Cardiac fibroblast (primary cell): Measurements from ENCODE around the gene ANO6.
"Not testable (repeated sequence)": the region's sequence is repeated elsewhere in the genome, so short reads cannot be mapped to it uniquely, and the experiment has no call there.

Source experiments
- DNase-seq, 2 donors: peaks; one replicate each; pipeline versions ENCODE4 v3.0.0 to v3.0.0-alpha.2; 2010; ENCODE audit warnings: low read depth in 2 of 2
- H3K4me3 ChIP-seq, 2 donors: replicated peaks in 1 of 2; 1 replicate in 1 of 2; 2 replicates in 1 of 2; pipeline ENCODE4 v1.5.1; 2011; ENCODE audit warnings: low read depth in 2 of 2, low read length in 2 of 2, mild to moderate bottlenecking in 2 of 2, moderate library complexity in 1 of 2
- CTCF ChIP-seq: IDR thresholded peaks from one replicate; pipeline ENCODE4 v1.5.1; 2011; ENCODE audit warnings: low read depth, mild to moderate bottlenecking, low read length, inconsistent platforms

The ANO6 gene

DNA sequence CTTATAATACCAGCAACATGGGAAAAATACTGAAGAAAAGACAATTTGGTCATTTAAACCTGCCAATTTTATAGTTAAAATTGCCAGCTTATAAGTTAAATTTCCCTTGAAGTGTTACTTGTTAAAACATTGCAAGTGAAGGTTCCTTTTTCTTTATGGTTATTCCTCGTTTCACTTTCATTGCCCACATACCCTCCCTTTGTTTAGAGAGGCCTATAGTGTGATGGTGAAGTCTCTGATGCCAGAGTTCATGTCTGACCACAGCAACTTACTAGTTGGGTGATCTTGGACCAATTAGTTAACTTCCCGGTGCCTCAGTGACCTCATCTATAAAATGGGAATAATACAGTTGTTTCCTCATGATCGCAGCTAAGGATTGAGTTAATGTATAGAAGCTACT lies 173.5 kb downstream of the ANO6 start:
- no peak for TF ChIP-seq CTCF
- no peak for DNase-seq
- no peak overlapping the region for H3K4me3 ChIP-seq

DNA sequence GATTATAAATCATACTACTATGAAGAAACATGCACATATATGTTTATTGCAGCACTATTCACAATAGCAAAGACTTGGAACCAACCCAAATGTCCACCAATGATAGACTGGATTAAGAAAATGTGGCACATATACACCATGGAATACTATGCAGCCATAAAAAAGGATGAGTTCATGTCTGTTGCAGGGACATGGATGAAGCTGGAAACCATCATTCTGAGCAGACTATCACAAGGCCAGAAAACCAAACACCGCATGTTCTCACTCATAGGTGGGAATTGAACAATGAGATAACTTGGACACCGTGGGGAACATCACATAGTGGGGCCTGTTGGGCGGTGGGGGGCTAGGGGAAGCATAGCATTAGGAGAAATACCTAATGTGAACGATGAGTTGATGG lies 181.6 kb downstream of the ANO6 start:
- H3K4me3 ChIP-seq, DNase-seq: not testable (repeated sequence)

- TF ChIP-seq CTCF: no peak
- H3K4me3 ChIP-seq: no peak overlapping the region
- DNase-seq: no peak
Observed at GRCh38 chr12:45398552-45398951, 182.7 kb downstream of the ANO6 start.

DNA sequence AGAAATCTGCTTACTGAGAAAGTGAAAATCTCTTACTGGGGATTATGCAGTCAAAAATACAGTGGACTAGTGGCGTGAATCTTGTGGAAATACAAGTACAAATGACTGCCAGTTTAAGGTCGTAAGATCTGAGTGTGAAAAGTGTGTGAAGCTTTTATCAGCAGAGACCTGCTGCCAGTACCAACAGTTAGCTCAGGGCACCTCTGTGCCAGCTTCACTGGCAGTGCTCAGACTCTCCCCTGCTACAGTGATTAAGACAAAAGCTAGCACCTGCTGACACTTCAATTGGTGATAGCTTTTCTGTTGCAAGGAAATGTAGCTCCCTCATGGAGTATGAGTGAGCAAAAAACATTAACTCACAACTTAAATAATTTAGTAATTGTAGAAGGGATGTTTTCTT lies 185.1 kb downstream of the ANO6 start:
- no peak overlapping the region for H3K4me3 ChIP-seq
- no peak for DNase-seq
- TF ChIP-seq CTCF: no peak

DNA sequence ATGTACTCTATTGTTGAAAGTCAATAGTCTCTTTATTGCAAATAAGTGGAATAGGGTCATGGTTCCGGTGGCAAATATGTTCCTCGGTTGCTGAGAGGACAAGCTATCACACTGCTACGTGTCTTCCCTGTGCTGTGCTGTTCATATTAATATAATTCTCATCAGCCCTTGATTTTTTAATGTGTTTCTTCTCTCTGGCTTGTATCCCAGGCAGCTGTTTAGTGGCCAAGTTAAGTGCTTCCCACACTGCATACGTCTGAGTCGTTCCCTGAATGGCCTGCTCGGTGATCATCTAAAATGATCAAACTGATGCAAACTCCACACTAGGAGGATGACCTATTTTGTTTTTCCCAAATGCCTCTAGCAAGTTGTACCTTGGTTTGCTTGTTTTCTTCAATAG lies 186.4 kb downstream of the ANO6 start:
- no peak for TF ChIP-seq CTCF
- H3K4me3 ChIP-seq: no peak overlapping the region

DNA sequence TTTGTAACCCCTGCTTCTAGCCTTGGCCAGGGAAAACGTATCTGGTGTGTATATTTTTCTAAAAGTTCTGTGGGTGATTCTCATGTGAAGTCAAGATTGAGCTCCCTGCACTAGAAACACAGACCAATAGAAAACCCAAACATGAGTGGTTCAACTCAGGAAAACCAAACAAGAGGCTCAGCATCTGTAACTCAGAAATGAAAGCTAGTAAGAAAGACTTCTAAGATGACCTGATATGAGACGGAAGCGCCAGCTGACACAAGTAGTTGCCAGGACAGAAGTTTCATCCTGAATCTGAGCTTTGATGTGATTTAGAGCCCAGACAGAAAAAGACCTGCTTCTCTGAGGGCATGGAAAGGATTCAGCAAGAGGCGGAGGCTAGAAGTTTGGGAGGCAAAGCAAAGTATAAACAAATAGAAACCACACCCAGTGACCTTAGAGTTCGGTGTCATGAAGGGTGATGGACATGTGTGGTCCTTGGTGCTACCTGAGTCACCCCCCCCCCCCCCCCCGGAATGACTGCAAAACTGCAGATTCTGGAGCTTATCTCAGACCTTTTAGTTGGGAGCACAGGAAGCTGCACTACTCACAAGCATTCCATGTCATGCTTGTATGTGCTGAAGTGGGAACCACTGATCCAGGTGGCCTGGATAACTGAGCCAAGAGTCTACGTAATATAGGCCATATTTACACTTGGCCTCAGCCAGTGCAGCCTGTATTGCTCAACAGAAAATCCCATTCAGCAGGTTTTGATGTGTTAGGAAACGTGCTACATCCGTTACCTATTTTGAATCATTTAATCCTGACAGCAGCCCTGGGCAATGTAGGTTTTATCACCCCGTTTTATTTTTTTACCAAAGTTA lies 191.3 kb downstream of the ANO6 start:
- TF ChIP-seq CTCF: no peak
- H3K4me3 ChIP-seq: no peak overlapping the region
- DNase-seq: peak; percentile 22 to 57

More for the DNA sequence above, 186.4 kb downstream of the ANO6 start:
- peak in 1 of 2 donors; percentile 7 for DNase-seq

DNA sequence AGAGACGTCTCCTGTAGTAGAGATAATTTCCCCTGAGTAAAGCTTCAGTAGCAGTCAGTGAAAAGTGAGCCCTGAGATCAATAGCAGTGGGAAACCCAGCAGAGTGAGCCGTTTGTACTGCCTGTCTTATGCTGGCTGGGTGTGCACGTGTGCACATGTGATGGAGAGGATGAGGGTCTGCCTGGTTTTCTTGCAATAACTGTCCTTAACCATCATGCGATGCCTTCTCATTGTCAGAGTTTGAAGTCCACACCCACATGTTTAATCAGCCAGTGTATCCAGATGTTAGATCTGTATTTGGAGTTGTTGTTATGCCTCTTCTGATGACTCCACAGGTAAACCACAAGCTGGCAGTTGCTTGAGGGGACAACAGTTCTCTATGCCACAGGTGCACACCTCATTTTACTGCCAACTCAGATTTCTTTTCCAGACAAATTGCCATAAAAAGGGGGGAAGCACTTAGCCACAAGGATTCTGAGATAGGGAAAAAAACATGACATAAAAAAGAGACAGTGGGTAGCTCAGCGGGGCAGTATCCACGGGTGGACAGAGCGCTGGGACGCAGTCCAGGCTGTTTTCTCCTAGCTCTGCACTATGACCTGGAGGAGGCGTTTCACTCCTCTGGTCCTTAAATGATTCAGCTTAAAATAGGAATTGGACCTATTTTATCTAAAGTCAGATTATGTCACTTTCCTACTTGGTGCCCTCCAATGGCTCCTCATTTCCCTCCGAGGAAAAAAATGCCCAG lies 192.3 kb downstream of the ANO6 start:
- no peak for TF ChIP-seq CTCF
- DNase-seq: no peak
- no peak overlapping the region for H3K4me3 ChIP-seq
